Measurements from ENCODE around the gene DIAPH2.

The DIAPH2 gene

GRCh38 chrX:96978906-96979305, 294.3 kb downstream of the DIAPH2 start:
- no peaks in the 10 kb centered on the region for H3K79me2 ChIP-seq (ENCODE audit: insufficient read depth, low read length)

GRCh38 chrX:96979766-96980165, 295.1 kb downstream of the DIAPH2 start:
- Histone ChIP-seq H3K4me1 (ENCODE audit: insufficient read depth, low read length, poor library complexity, severe bottlenecking) (no peaks in the 10 kb centered on the region), H3K9ac (ENCODE audit: low read depth, low read length, poor library complexity, severe bottlenecking) (no peak overlapping the region), H2AFZ (ENCODE audit: low read length) (no peak overlapping the region), H3K4me2 (ENCODE audit: low read depth, low read length, poor library complexity, severe bottlenecking) (no peak overlapping the region), H3K9me2 (replicated peaks; ENCODE audit: low read depth, low read length) (no peaks in the 10 kb centered on the region), H3K4me3 (ENCODE audit: low read length, poor library complexity, severe bottlenecking) (no peak overlapping the region), H3K9me3 (ENCODE audit: insufficient read depth, low read depth, low read length) (no peaks in the 10 kb centered on the region), H3K79me2 (ENCODE audit: insufficient read depth, low read length) (no peaks in the 10 kb centered on the region), H3F3A (ENCODE audit: low read depth) (no peaks in the 10 kb centered on the region), H3K27me3 (ENCODE audit: insufficient read depth, low read length, poor library complexity, severe bottlenecking) (no peaks in the 10 kb centered on the region), H4K20me1 (ENCODE audit: insufficient read depth, low read length, poor library complexity, severe bottlenecking) (no peaks in the 10 kb centered on the region), H3K36me3 (ENCODE audit: insufficient read depth, low read length) (no peaks in the 10 kb centered on the region)
- TF ChIP-seq CTCF (conservative IDR thresholded peaks at IDR 0.05; ENCODE audit: low read length): no peak
- TF ChIP-seq EZH2phosphoT487 (IDR thresholded peaks at IDR 0.05; ENCODE audit: borderline replicate concordance): no peak

More at GRCh38 chrX:96978906-96979305, 294.3 kb downstream of the DIAPH2 start:
- Histone ChIP-seq H3K27me3 (ENCODE audit: insufficient read depth, low read length, poor library complexity, severe bottlenecking) (no peaks in the 10 kb centered on the region), H3F3A (ENCODE audit: low read depth) (no peaks in the 10 kb centered on the region), H2AFZ (ENCODE audit: low read length) (no peak overlapping the region), H3K9ac (ENCODE audit: low read depth, low read length, poor library complexity, severe bottlenecking) (no peak overlapping the region), H3K4me3 (ENCODE audit: low read length, poor library complexity, severe bottlenecking) (no peak overlapping the region), H3K4me1 (ENCODE audit: insufficient read depth, low read length, poor library complexity, severe bottlenecking) (no peaks in the 10 kb centered on the region), H3K9me3 (ENCODE audit: insufficient read depth, low read depth, low read length) (no peaks in the 10 kb centered on the region), H4K20me1 (ENCODE audit: insufficient read depth, low read length, poor library complexity, severe bottlenecking) (no peaks in the 10 kb centered on the region), H3K36me3 (ENCODE audit: insufficient read depth, low read length) (no peaks in the 10 kb centered on the region), H3K9me2 (replicated peaks; ENCODE audit: low read depth, low read length) (no peaks in the 10 kb centered on the region), H3K4me2 (ENCODE audit: low read depth, low read length, poor library complexity, severe bottlenecking) (no peak overlapping the region)
- TF ChIP-seq CTCF (conservative IDR thresholded peaks at IDR 0.05; ENCODE audit: low read length) (no peak), EZH2phosphoT487 (IDR thresholded peaks at IDR 0.05; ENCODE audit: borderline replicate concordance) (no peak)

- no peaks in the 10 kb centered on the region for H3K4me1 ChIP-seq (ENCODE audit: insufficient read depth, low read length, poor library complexity, severe bottlenecking)
- TF ChIP-seq CTCF (conservative IDR thresholded peaks at IDR 0.05; ENCODE audit: low read length): no peak
- no peak for TF ChIP-seq EZH2phosphoT487 (IDR thresholded peaks at IDR 0.05; ENCODE audit: borderline replicate concordance)
- H3K4me2 ChIP-seq (ENCODE audit: low read depth, low read length, poor library complexity, severe bottlenecking): no peak overlapping the region
- no peaks in the 10 kb centered on the region for H3F3A ChIP-seq (ENCODE audit: low read depth)
- H4K20me1 ChIP-seq (ENCODE audit: insufficient read depth, low read length, poor library complexity, severe bottlenecking): no peaks in the 10 kb centered on the region
- H3K4me3 ChIP-seq (ENCODE audit: low read length, poor library complexity, severe bottlenecking): no peak overlapping the region
- H2AFZ ChIP-seq (ENCODE audit: low read length): no peak overlapping the region
- no peaks in the 10 kb centered on the region for H3K9me2 ChIP-seq (replicated peaks; ENCODE audit: low read depth, low read length)
- H3K36me3 ChIP-seq (ENCODE audit: insufficient read depth, low read length): no peaks in the 10 kb centered on the region
- H3K79me2 ChIP-seq (ENCODE audit: insufficient read depth, low read length): no peaks in the 10 kb centered on the region
- H3K9ac ChIP-seq (ENCODE audit: low read depth, low read length, poor library complexity, severe bottlenecking): no peak overlapping the region
- H3K27me3 ChIP-seq (ENCODE audit: insufficient read depth, low read length, poor library complexity, severe bottlenecking): no peaks in the 10 kb centered on the region
- no peaks in the 10 kb centered on the region for H3K9me3 ChIP-seq (ENCODE audit: insufficient read depth, low read depth, low read length)
Measured at GRCh38 chrX:96982161-96982560, 297.5 kb downstream of the DIAPH2 start.
